GM12873 (cell line): ENCODE data around the gene RPS19.

Experiments
- TF ChIP-seq, protein P1 (sequence below): IDR thresholded peaks from 2 replicates; pipeline ENCODE4 v1.5.1; 2012; ENCODE audit warnings: low read depth, mild to moderate bottlenecking, moderate library complexity, low read length, control low read depth; ENCODE audit not compliant: insufficient read depth; ENCODE audit errors: missing control alignments

The RPS19 gene

DNA sequence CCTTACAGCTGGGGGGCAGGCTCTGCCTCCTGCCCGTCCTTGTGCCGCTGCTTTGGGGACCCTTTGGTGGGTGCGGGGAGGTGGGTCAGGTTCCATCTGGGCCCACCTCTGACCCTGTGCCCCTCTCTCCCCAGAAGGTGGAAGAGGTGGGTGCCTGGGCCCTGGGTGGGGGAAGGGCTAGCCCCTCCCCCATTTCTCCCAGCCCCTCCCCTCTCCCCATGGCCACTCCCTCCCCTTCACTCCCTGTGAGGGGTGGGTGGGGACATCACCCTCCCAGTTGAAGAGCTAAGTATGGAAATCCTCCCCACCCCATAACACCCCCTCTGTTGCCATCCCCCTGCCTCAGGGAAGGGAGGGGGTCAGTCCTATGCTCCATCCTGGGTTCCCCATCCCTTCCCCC lies 37.1 kb downstream of the RPS19 start:
- TF ChIP-seq, protein P1, sequence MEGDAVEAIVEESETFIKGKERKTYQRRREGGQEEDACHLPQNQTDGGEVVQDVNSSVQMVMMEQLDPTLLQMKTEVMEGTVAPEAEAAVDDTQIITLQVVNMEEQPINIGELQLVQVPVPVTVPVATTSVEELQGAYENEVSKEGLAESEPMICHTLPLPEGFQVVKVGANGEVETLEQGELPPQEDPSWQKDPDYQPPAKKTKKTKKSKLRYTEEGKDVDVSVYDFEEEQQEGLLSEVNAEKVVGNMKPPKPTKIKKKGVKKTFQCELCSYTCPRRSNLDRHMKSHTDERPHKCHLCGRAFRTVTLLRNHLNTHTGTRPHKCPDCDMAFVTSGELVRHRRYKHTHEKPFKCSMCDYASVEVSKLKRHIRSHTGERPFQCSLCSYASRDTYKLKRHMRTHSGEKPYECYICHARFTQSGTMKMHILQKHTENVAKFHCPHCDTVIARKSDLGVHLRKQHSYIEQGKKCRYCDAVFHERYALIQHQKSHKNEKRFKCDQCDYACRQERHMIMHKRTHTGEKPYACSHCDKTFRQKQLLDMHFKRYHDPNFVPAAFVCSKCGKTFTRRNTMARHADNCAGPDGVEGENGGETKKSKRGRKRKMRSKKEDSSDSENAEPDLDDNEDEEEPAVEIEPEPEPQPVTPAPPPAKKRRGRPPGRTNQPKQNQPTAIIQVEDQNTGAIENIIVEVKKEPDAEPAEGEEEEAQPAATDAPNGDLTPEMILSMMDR: no peak

DNA sequence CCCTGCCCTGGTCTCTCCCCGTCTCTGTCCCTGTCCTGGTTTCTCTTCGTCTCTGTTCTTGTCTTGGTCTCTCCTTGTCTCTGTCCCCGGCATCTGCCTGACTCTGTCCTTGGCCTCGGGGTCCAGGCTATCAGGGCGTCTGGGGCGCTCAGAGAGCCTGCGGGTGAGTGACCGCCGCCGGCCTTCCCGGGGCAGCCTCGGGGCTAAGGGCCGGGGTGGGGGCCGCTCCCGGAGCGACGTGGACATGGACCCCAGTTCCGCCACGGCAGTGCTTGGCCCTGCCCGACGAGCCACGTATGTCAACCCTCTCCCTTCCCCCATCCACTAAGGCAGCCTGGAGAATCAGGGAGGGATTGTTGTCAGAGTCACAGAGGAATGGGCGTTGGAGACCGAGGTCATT lies 37.8 kb downstream of the RPS19 start:
- TF ChIP-seq, protein P1: no peak

DNA sequence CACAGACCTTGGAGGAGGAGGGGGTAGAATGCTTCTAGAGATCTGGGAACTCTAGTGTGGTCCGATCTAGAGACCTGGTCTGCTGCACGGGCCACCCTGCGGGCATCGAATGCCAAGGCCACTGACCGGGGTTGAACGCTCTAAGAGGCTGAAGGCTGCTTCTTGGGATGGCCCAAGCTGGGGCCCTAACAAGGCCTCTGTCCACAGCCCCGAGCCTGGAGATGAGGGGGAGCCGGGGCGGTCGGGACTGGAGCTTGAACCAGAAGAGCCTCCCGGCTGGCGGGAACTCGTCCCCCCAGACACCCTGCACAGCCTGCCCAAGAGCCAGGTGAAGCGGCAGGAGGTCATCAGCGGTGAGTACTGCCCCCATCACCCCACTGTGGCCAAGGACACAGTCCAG lies 38.2 kb downstream of the RPS19 start:
- TF ChIP-seq, protein P1: no peak

DNA sequence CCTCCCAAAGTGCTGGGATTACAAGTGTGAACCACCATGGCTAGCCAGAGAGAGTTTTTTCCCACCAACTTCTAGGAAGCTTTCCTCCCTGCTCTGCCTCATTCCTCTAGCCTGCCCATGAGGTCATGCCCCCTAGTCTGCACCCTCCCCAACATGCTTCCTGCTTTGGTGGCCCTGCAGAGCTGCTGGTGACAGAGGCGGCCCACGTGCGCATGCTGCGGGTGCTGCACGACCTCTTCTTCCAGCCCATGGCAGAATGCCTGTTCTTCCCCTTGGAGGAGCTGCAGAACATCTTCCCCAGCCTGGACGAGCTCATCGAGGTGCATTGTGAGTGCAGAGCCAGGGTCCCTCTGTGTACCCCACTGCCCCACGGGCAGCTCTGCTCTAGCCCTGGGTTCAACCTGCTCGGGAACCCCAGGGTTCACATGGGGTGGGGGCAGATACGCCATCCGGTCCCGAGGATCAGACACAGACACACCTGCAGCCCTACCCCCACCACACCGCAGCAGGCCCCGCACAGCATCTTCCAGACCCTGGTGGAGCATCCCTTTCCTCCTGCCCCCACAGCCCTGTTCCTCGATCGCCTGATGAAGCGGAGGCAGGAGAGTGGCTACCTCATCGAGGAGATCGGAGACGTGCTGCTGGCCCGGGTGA lies 41.8 kb downstream of the RPS19 start:
- TF ChIP-seq, protein P1: no peak

DNA sequence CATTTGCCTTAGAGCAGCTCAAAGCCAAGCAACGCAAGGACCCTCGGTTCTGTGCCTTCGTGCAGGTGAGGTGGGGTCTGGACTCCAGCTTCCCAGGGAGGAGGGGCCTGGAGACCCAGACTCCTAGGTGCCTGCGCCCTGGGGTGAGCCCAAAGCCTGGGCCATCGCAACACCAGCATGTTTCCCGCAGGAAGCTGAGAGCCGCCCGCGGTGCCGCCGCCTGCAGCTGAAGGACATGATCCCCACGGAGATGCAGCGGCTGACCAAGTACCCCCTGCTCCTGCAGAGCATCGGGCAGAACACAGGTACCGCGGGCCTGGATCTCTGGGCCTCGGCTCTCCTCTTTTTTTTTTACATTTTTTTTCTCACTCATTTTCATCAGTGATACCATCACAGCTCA lies 42.5 kb downstream of the RPS19 start:
- TF ChIP-seq, protein P1: no peak

DNA sequence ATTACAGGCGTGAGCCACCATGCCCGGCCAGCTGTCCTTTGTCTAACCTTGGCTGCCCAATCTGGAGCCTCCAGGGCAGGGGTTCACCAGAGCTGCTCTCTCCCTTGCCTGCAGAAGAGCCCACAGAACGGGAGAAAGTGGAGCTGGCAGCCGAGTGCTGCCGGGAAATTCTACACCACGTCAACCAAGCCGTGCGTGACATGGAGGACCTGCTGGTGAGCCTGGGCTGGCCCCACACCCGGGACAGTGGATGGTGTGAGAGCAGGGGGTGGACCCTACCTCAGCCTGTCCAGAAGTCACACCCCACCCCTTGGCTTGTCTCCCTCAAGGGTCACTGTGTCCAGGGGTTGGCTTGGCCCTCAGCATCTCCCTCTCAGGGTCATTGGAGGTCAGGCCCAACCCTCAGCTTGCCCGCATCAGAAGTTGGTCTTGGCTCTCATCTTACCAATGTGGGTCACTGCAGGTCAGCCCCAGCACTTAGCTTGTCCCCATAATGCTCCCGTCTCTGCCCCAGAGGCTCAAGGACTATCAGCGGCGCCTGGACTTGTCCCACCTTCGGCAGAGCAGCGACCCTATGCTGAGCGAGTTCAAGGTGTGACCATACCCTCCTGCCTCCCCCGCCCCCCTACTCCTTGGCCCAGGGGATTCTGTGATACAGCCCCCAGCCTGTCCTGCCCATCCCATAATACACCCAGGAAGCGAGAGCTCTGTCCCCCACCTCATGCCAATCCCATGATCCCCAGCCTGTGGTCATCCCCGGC lies 43.3 kb downstream of the RPS19 start:
- TF ChIP-seq, protein P1: no peak

DNA sequence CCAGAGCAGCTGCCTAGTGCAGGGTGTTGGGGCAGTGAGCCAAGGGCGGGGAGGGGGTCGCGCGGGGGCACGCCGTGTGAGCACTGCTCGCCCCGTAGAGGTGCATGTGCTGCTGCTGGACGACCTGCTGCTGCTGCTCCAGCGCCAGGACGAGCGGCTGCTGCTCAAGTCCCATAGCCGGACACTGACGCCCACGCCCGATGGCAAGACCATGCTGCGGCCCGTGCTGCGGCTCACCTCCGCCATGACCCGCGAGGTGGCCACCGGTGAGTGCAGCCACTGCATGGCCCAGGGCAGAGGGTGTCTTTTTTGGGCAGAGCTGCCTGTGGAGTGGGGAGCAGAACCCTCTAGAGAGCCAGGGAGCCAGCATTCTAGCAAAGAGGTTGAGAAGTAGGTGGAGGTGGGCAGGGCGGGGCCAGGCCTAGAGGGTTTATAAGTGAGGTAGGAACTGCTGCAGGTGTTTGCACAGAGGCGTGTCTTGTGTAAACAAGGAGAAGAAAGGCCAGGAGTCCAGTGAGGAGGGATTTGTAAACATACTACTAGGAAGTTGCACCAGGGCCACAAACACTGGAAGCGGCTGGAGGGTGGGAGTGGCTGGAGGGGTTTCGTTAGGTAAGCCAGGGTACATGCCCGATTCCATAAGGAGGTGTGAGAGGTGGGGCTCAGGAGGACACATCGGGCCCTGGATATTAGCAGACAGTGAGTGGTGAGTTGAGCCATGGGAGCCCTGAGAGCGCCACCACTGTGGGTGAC lies 44.2 kb downstream of the RPS19 start:
- TF ChIP-seq, protein P1: no peak
